Measurements from ENCODE around the gene KCNJ12. TPM values are rescaled to one million over a fixed set of nuclear protein-coding genes. Genes with fewer than 3 reads are reported as not detected.

The KCNJ12 gene
- total RNA-seq, 1 donor from 2014 or later = 13.2 TPM

- Histone ChIP-seq H3K4me3 (no peak overlapping the region), H3K4me1 (no peaks in the 10 kb centered on the region), H3K9me3 (no peaks in the 10 kb centered on the region), H3K27ac (no peak overlapping the region), H3K27me3 (no peaks in the 10 kb centered on the region), H3K36me3 (no peaks in the 10 kb centered on the region)
- intact Hi-C loops (cut with DNase I) = no loop called here
- no peak for TF ChIP-seq CTCF (IDR thresholded peaks at IDR 0.05)
- no peak for DNase-seq (ENCODE audit: low spot score in 2 of 2)
Observed at GRCh38 chr17:21365016-21365415, 11.1 kb upstream of the KCNJ12 start.

- intact Hi-C loops (cut with DNase I) = no loop called here
- DNase-seq (ENCODE audit: low spot score in 2 of 2) = no peak
- no peaks in the 10 kb centered on the region for H3K9me3 ChIP-seq
- H3K27ac ChIP-seq = no peak overlapping the region
- no peak overlapping the region for H3K4me3 ChIP-seq
- H3K27me3 ChIP-seq = no peaks in the 10 kb centered on the region
- no peak for TF ChIP-seq CTCF (IDR thresholded peaks at IDR 0.05)
- H3K4me1 ChIP-seq = peaks cover 0 to 4% of the 10 kb centered on the region in 2 donors
- no peaks in the 10 kb centered on the region for H3K36me3 ChIP-seq
Observed at GRCh38 chr17:21368545-21369246, 7.5 kb upstream of the KCNJ12 start.

GRCh38 chr17:21369395-21369794 is 6.8 kb upstream of the KCNJ12 start:
- Histone ChIP-seq H3K36me3 (no peaks in the 10 kb centered on the region), H3K9me3 (no peaks in the 10 kb centered on the region), H3K4me3 (no peak overlapping the region), H3K4me1 (peaks cover 0 to 4% of the 10 kb centered on the region in 2 donors), H3K27ac (no peak overlapping the region), H3K27me3 (no peaks in the 10 kb centered on the region)
- intact Hi-C loops (cut with DNase I) = no loop called here
- TF ChIP-seq CTCF (IDR thresholded peaks at IDR 0.05) = no peak
- no peak for DNase-seq (ENCODE audit: low spot score in 2 of 2)

- DNase-seq (ENCODE audit: low spot score in 2 of 2) = no peak
- Histone ChIP-seq H3K27ac (peak overlapping the region in 1 of 2 donors; percentile 20), H3K36me3 (no peaks in the 10 kb centered on the region), H3K4me3 (no peak overlapping the region), H3K27me3 (no peaks in the 10 kb centered on the region), H3K9me3 (no peaks in the 10 kb centered on the region), H3K4me1 (peaks cover 0 to 4% of the 10 kb centered on the region in 2 donors)
- TF ChIP-seq CTCF (IDR thresholded peaks at IDR 0.05) = no peak
- intact Hi-C loops (cut with DNase I) = loop anchor here (10.0 kb wide), 1 partner anchor 46 kb away; no protein-coding TSS in a partner anchor
Observed at GRCh38 chr17:21370430-21370829, 5.7 kb upstream of the KCNJ12 start.

- no peak for TF ChIP-seq CTCF (IDR thresholded peaks at IDR 0.05)
- peaks cover 0 to 4% of the 10 kb centered on the region in 2 donors for H3K4me1 ChIP-seq
- H3K9me3 ChIP-seq = no peaks in the 10 kb centered on the region
- no peak for DNase-seq (ENCODE audit: low spot score in 2 of 2)
- no peaks in the 10 kb centered on the region for H3K36me3 ChIP-seq
- intact Hi-C loops (cut with DNase I) = loop anchor here (10.0 kb wide), 1 partner anchor 47 kb away; no protein-coding TSS in a partner anchor
- no peak overlapping the region for H3K27ac ChIP-seq
- no peak overlapping the region for H3K4me3 ChIP-seq
- H3K27me3 ChIP-seq = no peaks in the 10 kb centered on the region
Observed at GRCh38 chr17:21371511-21372081, 4.6 kb upstream of the KCNJ12 start.
